Endothelial cell (in vitro differentiated cells): Measurements from ENCODE around the gene RAC2. TPM values are rescaled to one million over a fixed set of nuclear protein-coding genes. Genes with fewer than 3 reads are reported as not detected.

Experiments used
- DNase-seq: peaks from one replicate; pipeline ENCODE4 v3.0.0; 2021; ENCODE audit warnings: low spot score
- H3K27ac Mint-ChIP-seq: one replicate; pipeline ENCODE4 v1.8.0; 2021; ENCODE audit warnings: mixed read lengths, inconsistent platforms; ENCODE audit not compliant: unreplicated experiment
- H3K27me3 Mint-ChIP-seq: one replicate; pipeline ENCODE4 v1.8.0; 2021; ENCODE audit warnings: mild to moderate bottlenecking, moderate library complexity, mixed read lengths, inconsistent platforms; ENCODE audit not compliant: unreplicated experiment
- H3K36me3 Mint-ChIP-seq: one replicate; pipeline ENCODE4 v1.8.0; 2021; ENCODE audit warnings: mild to moderate bottlenecking, low read depth, mixed read lengths, inconsistent platforms; ENCODE audit not compliant: unreplicated experiment
- H3K4me1 Mint-ChIP-seq: one replicate; pipeline ENCODE4 v1.8.0; 2021; ENCODE audit warnings: mild to moderate bottlenecking, mixed read lengths, inconsistent platforms; ENCODE audit not compliant: unreplicated experiment
- H3K4me3 Mint-ChIP-seq: one replicate; pipeline ENCODE4 v1.8.0; 2021; ENCODE audit warnings: mild to moderate bottlenecking, mixed read lengths, inconsistent platforms; ENCODE audit not compliant: unreplicated experiment
- H3K9me3 Mint-ChIP-seq: one replicate; pipeline ENCODE4 v1.8.0; 2021; ENCODE audit warnings: mixed read lengths, inconsistent platforms; ENCODE audit not compliant: unreplicated experiment
- CTCF ChIP-seq: fragments of 200-600 bp; sonication (generic); IDR thresholded peaks from one replicate; pipeline ENCODE4 v1.5.0; 2021; ENCODE audit warnings: antibody characterized with exemption; ENCODE audit not compliant: unreplicated experiment
- total RNA-seq: library from RNA; stranded (reverse); fragmentation: NEBNext Ultra II Directional; extraction: Animal tissue kit (Norgen Biotek cat#: 25700); gene quantifications from one replicate; pipeline ENCODE4 v1.2.1, GENCODE V29; 2021; ENCODE audit not compliant: unreplicated experiment

Gene RAC2
- total RNA-seq, 1 donor from 2014 or later: 16.6 TPM

DNA sequence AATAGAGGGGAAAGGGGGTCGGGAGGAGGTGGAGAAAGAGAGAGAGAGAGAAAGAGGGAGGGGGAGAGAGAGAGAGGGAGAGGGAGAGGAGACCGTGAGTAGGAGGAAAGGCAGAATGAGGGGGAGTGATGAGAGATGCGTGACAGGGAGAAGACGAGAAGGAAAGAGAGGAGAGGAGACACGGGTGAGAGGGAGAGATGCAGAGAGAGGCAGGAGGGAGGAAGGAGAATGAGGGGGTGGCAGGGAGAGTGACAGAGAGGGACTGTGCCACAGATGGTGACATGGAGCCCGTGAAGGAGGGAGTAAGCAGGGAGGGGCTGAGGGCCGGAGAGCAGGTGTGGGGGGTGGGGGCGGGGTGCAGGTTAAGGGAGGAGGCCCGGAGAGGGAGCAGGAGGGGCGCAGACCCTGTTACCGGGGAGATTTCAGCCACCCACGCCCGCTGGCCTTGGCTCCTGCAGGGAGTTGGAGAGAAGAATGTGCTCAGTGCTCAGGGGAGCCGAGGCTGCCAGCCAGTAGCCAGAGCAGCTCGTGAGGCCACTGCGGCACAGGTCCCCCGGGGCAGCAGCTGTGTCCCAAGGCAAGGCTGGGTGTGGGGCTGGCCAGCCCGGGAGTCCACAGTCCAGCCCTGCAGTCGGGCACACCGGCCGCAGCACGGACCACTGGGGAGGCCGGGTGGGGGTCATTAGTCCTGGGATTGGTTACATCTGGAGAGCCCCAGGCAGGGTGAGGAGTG lies 31.7 kb downstream of the RAC2 start, which contains the start of gene SSTR3:
TSS of gene SSTR3 (minus strand) at position 304 of the 733 bp plus-strand sequence. CDS start 4,674 bp downstream, outside the sequence.
- no peak for TF ChIP-seq CTCF
- Mint-ChIP-seq H3K36me3 (no peaks in the 10 kb centered on the region), H3K27me3 (peaks cover 6% of the 10 kb centered on the region), H3K9me3 (no peaks in the 10 kb centered on the region), H3K4me3 (no peak within 1 kb of the TSS), H3K27ac (no peak within 1 kb of the TSS), H3K4me1 (peaks cover 10% of the 10 kb centered on the region)
- no peak for DNase-seq

DNA sequence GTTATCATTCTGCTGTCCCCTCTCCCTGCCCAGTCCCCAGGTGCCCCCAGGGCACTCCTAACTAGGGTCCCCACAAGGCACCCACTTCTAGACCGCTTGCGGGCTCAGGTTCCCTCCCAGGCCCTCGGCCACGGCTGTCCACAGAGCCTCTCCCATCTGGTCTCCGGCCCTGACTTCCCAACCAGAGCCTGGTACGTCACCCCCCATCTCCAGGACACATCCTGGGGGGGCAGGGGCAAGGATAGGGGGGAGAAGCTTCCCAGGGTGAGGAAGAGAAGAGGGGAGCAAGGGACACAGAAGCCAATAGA lies 32.2 kb downstream of the RAC2 start:
- Mint-ChIP-seq H3K36me3 (no peaks in the 10 kb centered on the region), H3K27me3 (peaks cover 6% of the 10 kb centered on the region), H3K9me3 (no peaks in the 10 kb centered on the region), H3K4me1 (peaks cover 7% of the 10 kb centered on the region), H3K27ac (no peak overlapping the region), H3K4me3 (no peak overlapping the region)
- no peak for DNase-seq
- TF ChIP-seq CTCF: no peak

- peaks cover 2% of the 10 kb centered on the region for H3K4me1 Mint-ChIP-seq
- peaks cover 6% of the 10 kb centered on the region for H3K27me3 Mint-ChIP-seq
- no peak for TF ChIP-seq CTCF
- no peak for DNase-seq
- H3K27ac Mint-ChIP-seq: no peak overlapping the region
- no peak overlapping the region for H3K4me3 Mint-ChIP-seq
- H3K9me3 Mint-ChIP-seq: no peaks in the 10 kb centered on the region
- no peaks in the 10 kb centered on the region for H3K36me3 Mint-ChIP-seq
Measured at GRCh38 chr22:37211075-37211865, 32.8 kb downstream of the RAC2 start.

DNA sequence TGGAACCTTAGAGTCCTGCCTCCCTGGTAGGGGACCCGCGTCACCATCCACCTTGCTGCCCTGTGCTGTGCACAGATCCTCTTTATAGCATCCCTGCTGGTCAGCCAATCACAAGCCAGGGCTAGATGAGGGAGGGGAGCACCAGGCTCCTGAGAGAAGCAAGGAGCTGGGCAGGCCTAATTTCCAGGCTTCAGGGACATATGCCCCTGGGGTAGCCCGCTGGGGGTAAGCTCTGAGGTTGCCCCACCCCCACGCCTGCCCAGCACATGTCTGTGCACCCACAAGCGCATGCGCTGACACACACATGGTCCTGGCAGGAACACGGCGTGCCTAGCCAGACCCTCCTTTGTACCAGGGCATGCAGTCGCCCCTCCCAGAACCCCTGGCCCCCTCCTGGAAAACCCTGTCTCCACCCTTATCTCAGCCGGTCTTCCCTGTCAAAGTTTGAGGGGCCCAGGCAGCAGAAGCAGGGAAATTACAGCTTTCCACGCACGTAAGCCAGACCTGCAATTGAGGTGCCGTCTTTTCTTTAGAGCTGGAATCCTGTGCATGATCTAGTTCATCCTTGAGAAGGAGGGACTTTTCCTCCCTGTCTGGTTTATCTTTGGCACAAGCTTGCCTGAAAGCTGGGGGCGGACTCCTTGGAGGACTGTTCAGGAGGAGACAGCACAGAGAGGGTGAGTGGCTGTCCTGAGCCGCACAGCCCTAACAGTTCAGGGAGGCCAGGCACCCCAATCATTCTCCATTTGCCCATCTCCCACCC lies 33.8 kb downstream of the RAC2 start:
- H3K4me3 Mint-ChIP-seq: no peak overlapping the region
- H3K36me3 Mint-ChIP-seq: no peaks in the 10 kb centered on the region
- no peak overlapping the region for H3K27ac Mint-ChIP-seq
- no peaks in the 10 kb centered on the region for H3K9me3 Mint-ChIP-seq
- no peaks in the 10 kb centered on the region for H3K4me1 Mint-ChIP-seq
- no peak for DNase-seq
- TF ChIP-seq CTCF: no peak
- peaks cover 6% of the 10 kb centered on the region for H3K27me3 Mint-ChIP-seq
